HCT116 (cell line): ENCODE measurements around the gene CRIP1. TPM values are rescaled to one million over a fixed set of nuclear protein-coding genes. Genes with fewer than 3 reads are reported as not detected.

Experiments
- ATAC-seq: fragments of 200-7000 bp; cut with Tn5 transposase; 2 replicates; pipeline ENCODE4 v1.9.1; 2020; ENCODE audit warnings: mild to moderate bottlenecking, moderate library complexity
- BruUV-seq: library from RNA; stranded (reverse); fragments of 400-500 nt; replicated peaks from 2 replicates; lab custom pipeline; 2021; lab: Mats Ljungman, UMichigan
- CTCF ChIA-PET: fragments of 300-600 bp; sonication (Branson Sonifier 250); formaldehyde crosslinking; loops from one replicate; lab custom pipeline; 2021; ENCODE audit warnings: antibody characterized with exemption; lab: Charles Lee
- POLR2A ChIA-PET: fragments of 300-600, 350-600 bp; sonication (Branson Sonifier 250); formaldehyde crosslinking; loops from one replicate; lab custom pipeline; 2021; ENCODE audit warnings: antibody characterized with exemption; lab: Charles Lee
- RAD21 ChIA-PET, 2 experiments: fragments of 300-600 bp; sonication (Branson Sonifier 250); formaldehyde crosslinking; loops; one replicate each; lab custom pipeline; 2023; ENCODE audit warnings: low total read pairs in 2 of 2; ENCODE audit not compliant: uncharacterized antibody in 2 of 2, unreplicated experiment in 2 of 2, low non-redundant PET in 1 of 2; lab: Charles Lee
- DNase-seq: peaks from one replicate; pipeline ENCODE4 v3.0.0-alpha.2; 2010; ENCODE audit warnings: low read depth, low spot score
- H2AFZ ChIP-seq: fragments of 200-600 bp; shearing (Covaris generic), sonication (generic); 2 replicates; pipeline ENCODE4 v1.6.1; 2017; ENCODE audit warnings: low read depth, mixed run types, mixed read lengths, antibody characterized with exemption, low read length; ENCODE audit not compliant: poor library complexity, severe bottlenecking
- H3K27ac ChIP-seq: 2 replicates; pipeline ENCODE4 v1.5.1; 2012; ENCODE audit warnings: low read depth, low read length
- H3K27me3 ChIP-seq: fragments of 200-600 bp; sonication (generic); 2 replicates; pipeline ENCODE4 v1.6.1; 2016; ENCODE audit warnings: mixed run types, low read length, mixed read lengths; ENCODE audit not compliant: insufficient read depth
- H3K36me3 ChIP-seq, 2 experiments: fragments of 200-500 bp in 1 of 2; fragments of 200-600 bp in 1 of 2; sonication (Bioruptor generic) in 1 of 2; sonication (generic) in 1 of 2; 2 replicates each; pipeline versions ENCODE4 v1.5.1 to v1.6.1; 2014 to 2016; ENCODE audit warnings: low read length in 2 of 2, inconsistent platforms in 1 of 2, mixed read lengths in 1 of 2, mixed run types in 1 of 2; ENCODE audit not compliant: insufficient read depth in 2 of 2, control insufficient read depth in 1 of 2
- H3K4me1 ChIP-seq, 2 experiments: fragments of 200-600 bp in 1 of 2; sonication (generic) in 1 of 2; 2 replicates each; pipeline versions ENCODE4 v1.5.1 to v1.6.1; 2012 to 2017; ENCODE audit warnings: low read length in 2 of 2, inconsistent platforms in 1 of 2, mild to moderate bottlenecking in 1 of 2, mixed read lengths in 1 of 2, mixed run types in 1 of 2, moderate library complexity in 1 of 2; ENCODE audit not compliant: insufficient read depth in 2 of 2, control insufficient read depth in 1 of 2
- H3K4me2 ChIP-seq: fragments of 200-600 bp; sonication (generic); 2 replicates; pipeline ENCODE4 v1.6.1; 2017; ENCODE audit warnings: mixed run types, low read length, mixed read lengths
- H3K4me3 ChIP-seq, 2 experiments: fragments of 200-600 bp in 1 of 2; sonication (generic) in 1 of 2; replicated peaks in 1 of 2; 2 replicates each; pipeline ENCODE4 v1.5.1; 2011 to 2016; ENCODE audit warnings: low read length in 2 of 2, control low read depth in 1 of 2, low read depth in 1 of 2, mild to moderate bottlenecking in 1 of 2, mixed read lengths in 1 of 2, mixed run types in 1 of 2
- H3K79me2 ChIP-seq: fragments of 200-600 bp; sonication (generic); 2 replicates; pipeline ENCODE4 v1.6.1; 2017; ENCODE audit warnings: mild to moderate bottlenecking, mixed run types, low read length, moderate library complexity, mixed read lengths; ENCODE audit not compliant: insufficient read depth
- H3K9ac ChIP-seq: fragments of 200-600 bp; sonication (generic); 2 replicates; pipeline ENCODE4 v1.6.1; 2016; ENCODE audit warnings: low read length, mixed read lengths
- H3K9me2 ChIP-seq: fragments of 200-600 bp; sonication (generic), shearing (Covaris generic); 2 replicates; pipeline ENCODE4 v1.6.1; 2017; ENCODE audit warnings: mixed run types, mild to moderate bottlenecking, moderate library complexity; ENCODE audit not compliant: insufficient read depth
- H3K9me3 ChIP-seq, 2 experiments: fragments of 200-500 bp in 1 of 2; fragments of 200-600 bp in 1 of 2; sonication (Bioruptor generic) in 1 of 2; sonication (generic) in 1 of 2; 2 replicates each; pipeline ENCODE4 v1.6.1; 2014 to 2017; ENCODE audit warnings: low read length in 2 of 2, mixed read lengths in 2 of 2, inconsistent platforms in 1 of 2, low read depth in 1 of 2, mild to moderate bottlenecking in 1 of 2, mixed run types in 1 of 2, moderate library complexity in 1 of 2; ENCODE audit not compliant: control insufficient read depth in 1 of 2, insufficient read depth in 1 of 2
- H4K20me1 ChIP-seq: fragments of 200-600 bp; sonication (generic), shearing (Covaris generic); 2 replicates; pipeline ENCODE4 v1.6.1; 2017; ENCODE audit warnings: mixed run types, mild to moderate bottlenecking, moderate library complexity; ENCODE audit not compliant: insufficient read depth
- ATF3 ChIP-seq: IDR thresholded peaks from 2 replicates; pipeline ENCODE4 v1.6.1; 2012
- CTCF ChIP-seq, 3 experiments: fragments of 200-600 bp in 1 of 3; sonication (generic) in 1 of 3; IDR thresholded peaks in 2 of 3; conservative IDR thresholded peaks in 1 of 3; 2 replicates each; pipeline ENCODE4 v1.5.1; 2012 to 2017; ENCODE audit warnings: low read depth in 2 of 3, low read length in 2 of 3, antibody characterized with exemption in 1 of 3, borderline replicate concordance in 1 of 3, control low read depth in 1 of 3, mild to moderate bottlenecking in 1 of 3, mixed read lengths in 1 of 3, mixed run types in 1 of 3, moderate library complexity in 1 of 3; ENCODE audit not compliant: insufficient read depth in 1 of 3
- ELF1 ChIP-seq: IDR thresholded peaks from 2 replicates; pipeline ENCODE4 v1.6.1; 2012; ENCODE audit warnings: low read depth, borderline replicate concordance
- JUND ChIP-seq: IDR thresholded peaks from 2 replicates; pipeline ENCODE4 v1.6.1; 2012
- MAX ChIP-seq: IDR thresholded peaks from 2 replicates; pipeline ENCODE4 v1.6.1; 2012
- RAD21 ChIP-seq: IDR thresholded peaks from 2 replicates; pipeline ENCODE4 v1.6.1; 2012; ENCODE audit warnings: low read depth, mild to moderate bottlenecking
- REST ChIP-seq: IDR thresholded peaks from 2 replicates; pipeline ENCODE4 v1.6.1; 2012; ENCODE audit warnings: low read depth
- ZBTB33 ChIP-seq: IDR thresholded peaks from 2 replicates; pipeline ENCODE4 v1.6.1; 2011; ENCODE audit warnings: mild to moderate bottlenecking, low read length, moderate library complexity; ENCODE audit not compliant: insufficient replicate concordance; ENCODE audit errors: extremely low read depth
- ZNF274 ChIP-seq: fragments of 200-500 bp; sonication (Bioruptor generic); IDR thresholded peaks from 2 replicates; pipeline ENCODE4 v1.6.1; 2014; ENCODE audit warnings: mild to moderate bottlenecking, low read depth, low read length, inconsistent platforms
- intact Hi-C: fragments of 100-400 bp; cut with micrococcal nuclease; formaldehyde crosslinking; loops from 2 replicates; pipeline ENCODE4 v1.10.0; 2022
- total RNA-seq: library from RNA; stranded (reverse); gene quantifications from one replicate; pipeline ENCODE4 v1.2.1, GENCODE V29; 2021; ENCODE audit not compliant: unreplicated experiment

The CRIP1 gene
- total RNA-seq, 1 experiment from 2014 or later = 260 TPM

GRCh38 chr14:105476831-105477659, 9.6 kb upstream of the CRIP1 start:
- no peaks in the 10 kb centered on the region for H3K9me3 ChIP-seq
- TF ChIP-seq ELF1 = no peak
- TF ChIP-seq JUND = no peak
- no peak for TF ChIP-seq ZBTB33
- no peak for TF ChIP-seq ATF3
- no peak for TF ChIP-seq RAD21
- no peak for TF ChIP-seq MAX
- no peak for TF ChIP-seq ZNF274
- no peak for TF ChIP-seq REST
- TF ChIP-seq CTCF (IDR thresholded peaks at IDR 0.05 in 2 of 3, conservative IDR thresholded peaks at IDR 0.05 in 1 of 3; ENCODE audit: borderline replicate concordance in 1 of 3, insufficient read depth in 1 of 3, low read depth in 2 of 3, low read length in 2 of 3) = no peak
- no peak overlapping the region for H3K4me2 ChIP-seq
- POLR2A ChIA-PET = no interaction called here
- no peak overlapping the region for H3K4me3 ChIP-seq
- no peaks in the 10 kb centered on the region for H4K20me1 ChIP-seq
- H3K36me3 ChIP-seq = no peaks in the 10 kb centered on the region
- CTCF ChIA-PET = no interaction called here
- BruUV-seq = no TSS peak
- no peaks in the 10 kb centered on the region for H3K9me2 ChIP-seq
- RAD21 ChIA-PET = no interaction called here
- no peak for ATAC-seq
- DNase-seq = no peak
- H3K27me3 ChIP-seq = no peaks in the 10 kb centered on the region
- no peak overlapping the region for H3K9ac ChIP-seq
- no peak overlapping the region for H2AFZ ChIP-seq
- H3K27ac ChIP-seq = peak overlapping the region; percentile 17; the same call in 1 of the 2 replicates
- H3K4me1 ChIP-seq = peaks cover 28 to 51% of the 10 kb centered on the region in 2 experiments
- intact Hi-C loops = no loop called here
- no peaks in the 10 kb centered on the region for H3K79me2 ChIP-seq
